ENCODE data around the gene ZCWPW1. TPM values are rescaled to one million over a fixed set of nuclear protein-coding genes. Genes with fewer than 3 reads are reported as not detected.

ZCWPW1 gene
- total RNA-seq, 4 donors from 2014 or later = 2.2 to 9.4 (median 4.8) TPM

DNA sequence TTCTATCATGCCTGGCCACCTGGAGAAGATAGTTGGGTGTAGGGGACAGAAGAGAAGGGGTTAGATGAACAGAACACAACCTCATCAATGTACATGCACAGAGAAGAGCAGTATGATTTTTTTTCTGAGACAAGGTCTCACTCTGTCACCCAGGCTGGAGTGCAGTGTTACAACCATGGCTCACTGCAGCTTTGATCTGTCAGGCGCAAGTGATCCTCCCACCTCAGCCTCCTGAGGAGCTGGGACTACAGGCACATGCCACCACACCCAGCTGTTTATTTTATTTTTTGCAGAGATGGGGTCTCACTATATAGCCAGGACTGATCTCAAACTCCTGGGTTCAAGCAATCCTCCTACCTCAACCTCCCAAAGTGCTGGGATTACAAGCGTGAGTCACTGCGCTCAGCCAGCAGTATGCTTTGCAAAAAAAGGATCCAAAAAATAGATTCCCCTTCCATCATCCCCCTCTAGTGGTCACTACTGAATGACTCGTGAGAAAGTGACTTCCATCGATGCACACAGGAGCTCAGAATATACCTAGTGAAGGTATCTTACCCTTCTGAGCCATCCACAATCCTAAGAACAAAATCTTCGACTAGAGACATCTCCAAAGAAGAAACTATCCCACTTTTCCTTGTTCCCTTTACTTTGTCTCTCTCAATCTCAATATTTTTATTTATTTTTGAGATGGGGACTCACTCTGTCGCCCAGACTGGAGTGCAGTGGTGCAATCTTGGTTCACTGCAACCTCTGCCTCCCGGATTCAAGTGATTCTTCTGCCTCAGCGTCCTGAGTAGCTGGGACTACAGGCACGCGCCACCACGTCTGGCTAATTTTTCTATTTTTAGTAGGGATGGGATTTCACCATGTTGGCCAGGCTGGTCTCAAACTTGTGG, 21.0 kb downstream of the ZCWPW1 start:
- no peak for DNase-seq (ENCODE audit: low spot score in 2 of 2)
- WGBS = 66% methylated on average over 12 of the region's 12 CpGs

GRCh38 chr7:100406767-100407166, 21.7 kb downstream of the ZCWPW1 start:
- Histone ChIP-seq H3K27me3 (no peaks in the 10 kb centered on the region), H3K36me3 (peaks cover 2% of the 10 kb centered on the region), H3K27ac (no peak overlapping the region), H3K4me3 (no peak overlapping the region), H3K9me3 (no peaks in the 10 kb centered on the region), H3K4me1 (no peaks in the 10 kb centered on the region)
- TF ChIP-seq POLR2A (IDR thresholded peaks at IDR 0.05) = no peak
- no peak for TF ChIP-seq POLR2AphosphoS5 (IDR thresholded peaks at IDR 0.05)
- no peak for TF ChIP-seq EP300 (IDR thresholded peaks at IDR 0.05)
- no peak for TF ChIP-seq CTCF (IDR thresholded peaks at IDR 0.05)
- no peak for DNase-seq (ENCODE audit: low spot score in 2 of 2)
- 73% methylated on average over 6 of the region's 6 CpGs for WGBS

More for the DNA sequence above, 21.0 kb downstream of the ZCWPW1 start:
- H3K27ac ChIP-seq = no peak overlapping the region
- H3K4me1 ChIP-seq = no peaks in the 10 kb centered on the region
- no peaks in the 10 kb centered on the region for H3K9me3 ChIP-seq
- H3K36me3 ChIP-seq = peaks cover 2% of the 10 kb centered on the region
- no peak overlapping the region for H3K4me3 ChIP-seq
- TF ChIP-seq CTCF (IDR thresholded peaks at IDR 0.05) = peak; percentile 22 to 49
- no peak for TF ChIP-seq POLR2AphosphoS5 (IDR thresholded peaks at IDR 0.05)
- H3K27me3 ChIP-seq = no peaks in the 10 kb centered on the region

DNA sequence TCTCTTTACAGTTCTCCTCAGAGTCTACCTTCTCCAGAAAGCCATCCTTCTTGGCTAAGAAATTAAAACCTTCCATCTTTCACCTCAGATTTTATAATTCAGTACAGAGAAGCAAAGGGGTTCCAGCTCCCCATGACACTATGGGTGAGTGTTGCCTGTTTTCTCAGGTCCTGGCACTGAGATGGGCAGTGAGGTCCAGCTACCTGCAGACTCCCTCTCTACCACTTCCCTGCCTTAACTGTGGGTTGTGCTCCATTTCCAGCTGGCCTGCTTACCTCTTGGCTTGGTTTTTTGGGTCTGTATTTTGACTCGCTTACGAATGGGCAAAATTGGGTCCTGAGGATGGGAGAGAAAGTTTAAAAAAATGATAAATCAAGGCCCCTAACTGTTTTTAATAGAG, 26.3 kb downstream of the ZCWPW1 start:
- no peak for DNase-seq (ENCODE audit: low spot score in 2 of 2)
- H3K27ac ChIP-seq = no peak overlapping the region
- H3K4me1 ChIP-seq = peaks cover 2% of the 10 kb centered on the region
- H3K9me3 ChIP-seq = no peaks in the 10 kb centered on the region
- peaks cover 2% of the 10 kb centered on the region for H3K36me3 ChIP-seq
- no peak overlapping the region for H3K4me3 ChIP-seq
- no peaks in the 10 kb centered on the region for H3K27me3 ChIP-seq
- TF ChIP-seq CTCF (IDR thresholded peaks at IDR 0.05) (no peak), POLR2AphosphoS5 (IDR thresholded peaks at IDR 0.05) (no peak), POLR2A (IDR thresholded peaks at IDR 0.05) (no peak), EP300 (IDR thresholded peaks at IDR 0.05) (no peak)
- 100% methylated on average over 2 of the region's 2 CpGs for WGBS

GRCh38 chr7:100401811-100402210, 26.7 kb downstream of the ZCWPW1 start:
- 80% methylated on average over 5 of the region's 5 CpGs for WGBS

More at GRCh38 chr7:100401811-100402210, 26.7 kb downstream of the ZCWPW1 start:
- no peak overlapping the region for H3K27ac ChIP-seq
- peaks cover 5% of the 10 kb centered on the region for H3K4me1 ChIP-seq
- no peaks in the 10 kb centered on the region for H3K27me3 ChIP-seq
- H3K36me3 ChIP-seq = peaks cover 2% of the 10 kb centered on the region
- H3K9me3 ChIP-seq = no peaks in the 10 kb centered on the region
- TF ChIP-seq CTCF (IDR thresholded peaks at IDR 0.05) = no peak
- no peak for TF ChIP-seq POLR2AphosphoS5 (IDR thresholded peaks at IDR 0.05)
- TF ChIP-seq POLR2A (IDR thresholded peaks at IDR 0.05) = no peak
- no peak for TF ChIP-seq EP300 (IDR thresholded peaks at IDR 0.05)
- no peak for DNase-seq (ENCODE audit: low spot score in 2 of 2)
- no peak overlapping the region for H3K4me3 ChIP-seq
